SK-N-SH treated with all-trans-retinoic acid at 6 μM for 48 hours (cell line): ENCODE measurements around the gene TPM4.

Experiments
- ARNTL ChIP-seq: fragments of 450-650 bp; formaldehyde crosslinking; IDR thresholded peaks from 2 replicates; pipeline ENCODE4 v1.5.0; 2020; ENCODE audit warnings: low read depth, mild to moderate bottlenecking, moderate library complexity, borderline replicate concordance
- BACH2 ChIP-seq: fragments of 250-450 bp; sonication (Bioruptor Pico); IDR thresholded peaks from 2 replicates; pipeline ENCODE4 v1.9.0; 2021; ENCODE audit warnings: mild to moderate bottlenecking, borderline replicate concordance
- CREB5 ChIP-seq: fragments of 250-450 bp; sonication (Bioruptor Pico); IDR thresholded peaks from 2 replicates; pipeline ENCODE4 v1.5.1; 2020; ENCODE audit warnings: low read depth, mild to moderate bottlenecking, moderate library complexity
- ESRRG ChIP-seq: fragments of 250-450 bp; sonication (Bioruptor Pico); IDR thresholded peaks from 2 replicates; pipeline ENCODE4 v1.6.1; 2021; ENCODE audit warnings: mild to moderate bottlenecking
- GLIS3 ChIP-seq: fragments of 250-450 bp; sonication (Bioruptor Pico); IDR thresholded peaks from 2 replicates; pipeline ENCODE4 v1.5.0; 2020; ENCODE audit warnings: mild to moderate bottlenecking, moderate library complexity
- ISL1 ChIP-seq: fragments of 250-450 bp; sonication (Bioruptor Pico); IDR thresholded peaks from 2 replicates; pipeline ENCODE4 v2.1.2; 2022; ENCODE audit warnings: mild to moderate bottlenecking, moderate library complexity
- TOX ChIP-seq: fragments of 250-450 bp; sonication (Bioruptor Pico); IDR thresholded peaks from 2 replicates; pipeline ENCODE4 v1.8.0; 2021; ENCODE audit warnings: mild to moderate bottlenecking, moderate library complexity, borderline replicate concordance
- ZFP3 ChIP-seq: fragments of 250-450 bp; sonication (Bioruptor Pico); IDR thresholded peaks from 2 replicates; pipeline ENCODE4 v1.5.0; 2020; ENCODE audit warnings: mild to moderate bottlenecking, moderate library complexity
- ZFP30 ChIP-seq: fragments of 450-650 bp; formaldehyde crosslinking; IDR thresholded peaks from 2 replicates; pipeline ENCODE4 v1.5.0; 2022; ENCODE audit warnings: mild to moderate bottlenecking, moderate library complexity
- ZNF70 ChIP-seq: fragments of 450-650 bp; formaldehyde crosslinking; IDR thresholded peaks from 2 replicates; pipeline ENCODE4 v1.5.0; 2020; ENCODE audit warnings: mild to moderate bottlenecking, moderate library complexity

GRCh38 chr19:16033136-16033530 is 43.2 kb upstream of the TPM4 start:
- TF ChIP-seq ESRRG: no peak
- no peak for TF ChIP-seq ISL1
- TF ChIP-seq CREB5: no peak
- no peak for TF ChIP-seq TOX
- no peak for TF ChIP-seq ZFP30 (CRISPR knock-in tag)
- no peak for TF ChIP-seq ARNTL (CRISPR knock-in tag)
- TF ChIP-seq BACH2 (CRISPR knock-in tag): no peak
- TF ChIP-seq ZNF70: no peak
- no peak for TF ChIP-seq ZFP3 (CRISPR knock-in tag)
- no peak for TF ChIP-seq GLIS3 (CRISPR knock-in tag)
